ENCODE data around the gene STAT5B. TPM values are rescaled to one million over a fixed set of nuclear protein-coding genes. Genes with fewer than 3 reads are reported as not detected.

The STAT5B gene
- total RNA-seq, 2 experiments from 2014 or later: 128 to 129 TPM

DNA sequence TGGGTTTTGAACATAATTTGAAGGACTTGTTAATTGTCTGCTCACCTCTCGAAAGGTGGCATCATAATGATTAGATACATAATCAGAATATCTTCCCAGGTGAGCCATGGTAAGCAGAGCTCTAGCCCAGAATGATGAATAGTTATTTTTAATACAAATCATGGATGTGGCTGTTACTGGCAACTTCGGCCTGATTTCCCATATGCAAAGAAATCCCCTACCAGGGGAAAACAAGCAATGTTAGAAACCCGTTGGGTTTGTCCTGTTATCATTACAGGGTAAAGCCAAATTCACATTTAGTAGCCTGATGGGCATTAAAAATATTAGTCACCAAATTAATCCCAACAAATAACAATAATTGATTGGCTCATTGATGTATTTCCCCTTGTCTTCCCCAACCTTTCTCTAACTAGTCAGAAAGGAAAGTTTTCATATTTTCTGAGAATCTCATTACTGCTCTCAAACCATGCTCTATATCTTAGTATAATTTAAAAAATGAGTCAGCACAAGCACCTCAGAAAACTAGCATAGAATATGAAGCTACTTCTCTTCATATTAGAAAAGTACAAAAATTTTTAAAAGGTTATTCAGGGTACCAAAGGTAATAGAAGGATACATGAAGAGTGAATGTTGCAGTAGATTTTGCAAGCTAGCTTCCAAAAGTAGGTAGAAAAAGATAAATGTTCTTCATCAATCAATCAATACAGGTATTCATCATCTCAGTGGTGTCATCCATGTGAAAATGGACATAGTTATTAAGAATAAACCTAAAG, 5.0 kb downstream of the STAT5B start:
- TF ChIP-seq, protein P1, sequence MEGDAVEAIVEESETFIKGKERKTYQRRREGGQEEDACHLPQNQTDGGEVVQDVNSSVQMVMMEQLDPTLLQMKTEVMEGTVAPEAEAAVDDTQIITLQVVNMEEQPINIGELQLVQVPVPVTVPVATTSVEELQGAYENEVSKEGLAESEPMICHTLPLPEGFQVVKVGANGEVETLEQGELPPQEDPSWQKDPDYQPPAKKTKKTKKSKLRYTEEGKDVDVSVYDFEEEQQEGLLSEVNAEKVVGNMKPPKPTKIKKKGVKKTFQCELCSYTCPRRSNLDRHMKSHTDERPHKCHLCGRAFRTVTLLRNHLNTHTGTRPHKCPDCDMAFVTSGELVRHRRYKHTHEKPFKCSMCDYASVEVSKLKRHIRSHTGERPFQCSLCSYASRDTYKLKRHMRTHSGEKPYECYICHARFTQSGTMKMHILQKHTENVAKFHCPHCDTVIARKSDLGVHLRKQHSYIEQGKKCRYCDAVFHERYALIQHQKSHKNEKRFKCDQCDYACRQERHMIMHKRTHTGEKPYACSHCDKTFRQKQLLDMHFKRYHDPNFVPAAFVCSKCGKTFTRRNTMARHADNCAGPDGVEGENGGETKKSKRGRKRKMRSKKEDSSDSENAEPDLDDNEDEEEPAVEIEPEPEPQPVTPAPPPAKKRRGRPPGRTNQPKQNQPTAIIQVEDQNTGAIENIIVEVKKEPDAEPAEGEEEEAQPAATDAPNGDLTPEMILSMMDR (IDR thresholded peaks at IDR 0.05): no peak
- H3K27ac Mint-ChIP-seq: peak overlapping the region; percentile 96
- intact Hi-C loops (cut with micrococcal nuclease): no loop called here
- peak overlapping the region; percentile 97 for H3K4me3 Mint-ChIP-seq
- H3K4me1 Mint-ChIP-seq (ENCODE audit: low read depth): peaks cover 67% of the 10 kb centered on the region
- ChIA-PET CTCF (interaction anchor here (0.6 to 5.5 kb wide), 9 partner anchors 11 to 154 kb away, joined by 3 to 37 read pairs (median 5); no protein-coding TSS in a partner anchor), POLR2A (interaction anchor here (1.0 to 12.0 kb wide), 4 partner anchors 12 to 44 kb away, joined by 3 to 136 read pairs (median 14); no protein-coding TSS in a partner anchor)
- H3K9me3 Mint-ChIP-seq: no peaks in the 10 kb centered on the region
- H3K27me3 Mint-ChIP-seq: no peaks in the 10 kb centered on the region
- ATAC-seq (peak; percentile 22), DNase-seq (no peak)
- H3K36me3 Mint-ChIP-seq (ENCODE audit: low read depth): peaks cover 50% of the 10 kb centered on the region

- H3K27me3 Mint-ChIP-seq: no peaks in the 10 kb centered on the region
- H3K9me3 Mint-ChIP-seq: no peaks in the 10 kb centered on the region
- peaks cover 67% of the 10 kb centered on the region for H3K4me1 Mint-ChIP-seq (ENCODE audit: low read depth)
- intact Hi-C loops (cut with micrococcal nuclease): no loop called here
- ChIA-PET POLR2A (interaction anchor here (1.3 to 12.0 kb wide), 3 partner anchors 11 to 22 kb away, joined by 3 to 136 read pairs (median 24); no protein-coding TSS in a partner anchor), CTCF (interaction anchor here (0.9 to 5.5 kb wide), 8 partner anchors 10 to 132 kb away, joined by 3 to 37 read pairs (median 5); no protein-coding TSS in a partner anchor)
- DNase-seq (no peak), ATAC-seq (no peak)
- H3K36me3 Mint-ChIP-seq (ENCODE audit: low read depth): peaks cover 49% of the 10 kb centered on the region
- TF ChIP-seq, protein P1 (IDR thresholded peaks at IDR 0.05): no peak
- peak overlapping the region; percentile 97 for H3K4me3 Mint-ChIP-seq
- H3K27ac Mint-ChIP-seq: peak overlapping the region; percentile 96
Measured at GRCh38 chr17:42270596-42270995, 5.6 kb downstream of the STAT5B start.

DNA sequence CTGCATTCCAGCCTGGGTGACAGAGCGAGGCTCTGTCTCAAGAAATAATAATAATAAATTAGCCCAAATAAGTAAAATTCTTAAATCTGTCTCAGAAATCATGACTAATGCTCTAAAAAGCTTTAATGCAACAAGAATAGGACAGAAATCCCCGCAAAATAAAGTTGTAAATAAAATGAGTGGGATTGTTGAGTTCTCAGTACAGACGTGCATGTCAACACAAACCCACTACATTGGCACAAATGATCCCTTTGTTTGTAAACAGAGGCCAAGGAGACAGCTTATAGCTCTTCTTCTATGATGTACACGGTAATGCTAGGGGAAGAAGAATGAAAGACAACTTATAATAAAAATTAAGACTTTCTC, 6.0 kb downstream of the STAT5B start:
- intact Hi-C loops (cut with micrococcal nuclease): no loop called here

DNA sequence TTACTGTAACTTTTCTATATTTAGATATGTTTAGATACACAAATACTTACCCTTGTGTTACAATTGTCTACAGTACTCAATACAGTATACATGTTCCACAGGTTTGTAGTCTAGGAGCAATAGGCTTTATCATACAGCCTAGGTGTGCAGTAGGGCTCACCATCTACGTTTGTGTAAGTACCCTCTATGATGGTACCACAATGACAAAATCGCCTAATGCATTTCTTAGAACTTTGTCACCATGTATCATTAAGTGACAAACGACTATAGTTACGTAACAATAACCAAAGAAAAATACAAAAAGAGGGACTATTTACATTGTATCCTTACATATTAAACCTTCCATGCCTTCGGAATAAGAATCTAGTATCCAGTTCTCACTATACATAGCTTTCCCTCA, 8.0 kb downstream of the STAT5B start:
- intact Hi-C loops (cut with micrococcal nuclease): loop anchor here (2.0 kb wide), 1 partner anchor 19 kb away; no protein-coding TSS in a partner anchor
- H3K27me3 Mint-ChIP-seq: no peaks in the 10 kb centered on the region
- ATAC-seq (no peak), DNase-seq (no peak)
- peak overlapping the region; percentile 96 for H3K27ac Mint-ChIP-seq
- H3K9me3 Mint-ChIP-seq: no peaks in the 10 kb centered on the region
- peak overlapping the region; percentile 17 for H3K4me3 Mint-ChIP-seq
- ChIA-PET POLR2A (interaction anchor here (1.2 to 12.0 kb wide), 5 partner anchors 9 to 43 kb away, joined by 3 to 136 read pairs (median 6); no protein-coding TSS in a partner anchor), CTCF (interaction anchor here (0.7 to 5.5 kb wide), 8 partner anchors 9 to 84 kb away, joined by 3 to 37 read pairs (median 4); no protein-coding TSS in a partner anchor)
- TF ChIP-seq, protein P1 (IDR thresholded peaks at IDR 0.05): no peak
- H3K36me3 Mint-ChIP-seq (ENCODE audit: low read depth): peaks cover 43% of the 10 kb centered on the region
- peaks cover 67% of the 10 kb centered on the region for H3K4me1 Mint-ChIP-seq (ENCODE audit: low read depth)

More for the DNA sequence above, 6.0 kb downstream of the STAT5B start:
- no peak for DNase-seq
- Mint-ChIP-seq H3K36me3 (ENCODE audit: low read depth) (peaks cover 48% of the 10 kb centered on the region), H3K27me3 (no peaks in the 10 kb centered on the region), H3K4me3 (no peak overlapping the region), H3K4me1 (ENCODE audit: low read depth) (peaks cover 69% of the 10 kb centered on the region), H3K9me3 (no peaks in the 10 kb centered on the region), H3K27ac (peak overlapping the region; percentile 96)
- TF ChIP-seq, protein P1 (IDR thresholded peaks at IDR 0.05): no peak
- no peak for ATAC-seq
- POLR2A ChIA-PET: interaction anchor here (0.7 to 12.0 kb wide), 7 partner anchors 9 to 119 kb away, joined by 3 to 136 read pairs (median 3); partner anchors contain the start of gene STAT5A
- CTCF ChIA-PET: interaction anchor here (0.6 to 5.5 kb wide), 8 partner anchors 16 to 1939 kb away, joined by 4 to 37 read pairs (median 5); no protein-coding TSS in a partner anchor

Data from activated CD8-positive, alpha-beta T cell treated with anti-CD3 and anti-CD28 coated beads for 36 hours (primary cell).